Measurements from ENCODE around the gene KCNH1.

Gene KCNH1

DNA sequence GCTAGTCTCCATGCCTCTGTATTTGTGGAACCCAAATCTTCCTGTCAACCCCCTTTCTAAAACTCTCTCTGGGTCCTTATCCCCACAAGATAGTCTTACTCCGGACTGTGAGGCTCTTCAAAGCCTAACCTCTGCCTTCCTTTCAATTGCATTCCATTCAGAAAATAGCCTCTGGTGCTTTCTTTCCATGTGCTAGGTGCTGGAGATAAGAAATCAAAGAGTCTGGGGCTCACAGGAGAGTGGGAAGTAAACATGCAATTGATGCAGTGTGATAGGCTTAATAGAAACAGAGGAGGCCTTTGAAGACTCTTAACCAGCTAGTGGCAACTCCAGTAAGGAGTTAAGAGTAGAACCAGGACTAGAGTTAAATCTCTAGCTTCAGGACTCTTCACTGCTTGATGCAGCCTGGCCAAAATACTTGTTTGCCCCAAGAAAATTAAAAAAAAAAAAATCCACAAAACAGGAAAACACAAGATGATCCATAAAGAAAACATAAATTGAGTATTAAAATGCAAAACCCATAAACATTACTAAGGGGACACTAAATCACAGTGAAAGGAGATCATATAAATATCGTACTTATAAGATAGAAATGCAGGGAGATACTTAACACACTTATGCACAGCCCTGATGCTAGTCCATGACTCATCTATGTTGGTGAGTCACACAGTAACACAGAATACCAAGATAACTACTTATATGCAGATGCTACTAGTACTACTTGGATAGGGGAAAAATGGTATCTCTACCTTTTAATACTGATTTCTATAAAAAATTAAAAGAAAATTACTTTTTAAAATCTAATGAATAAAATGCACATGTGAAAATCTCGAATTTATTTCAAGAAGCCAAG lies 341.5 kb downstream of the KCNH1 start:
- no peaks in the 10 kb centered on the region for H3K9me3 ChIP-seq (ENCODE audit: control insufficient read depth, insufficient read depth, low read depth, low read length)
- ChIA-PET CTCF (no interaction called here), POLR2A (no interaction called here)
- no peaks in the 10 kb centered on the region for H3K36me3 ChIP-seq (ENCODE audit: control insufficient read depth in 2 of 2, insufficient read depth in 1 of 2, low read length in 2 of 2)
- H3K4me1 ChIP-seq (ENCODE audit: control insufficient read depth, insufficient read depth, low read length) = no peaks in the 10 kb centered on the region; the same call in 1 of the 2 replicates
- H3K4me3 ChIP-seq (ENCODE audit: low read depth, low read length) = no peak overlapping the region
- H3K27ac ChIP-seq (ENCODE audit: extremely low read depth, low read depth, low read length) = no peak overlapping the region
- TF ChIP-seq ZNF473 (tag by site-specific recombination; IDR thresholded peaks at IDR 0.05) (no peak), ZNF514 (tag by site-specific recombination; IDR thresholded peaks at IDR 0.05) (no peak), ZNF335 (tag by site-specific recombination; conservative IDR thresholded peaks at IDR 0.05) (0 out of 2 replicates have a peak, but pooled peaks have one; percentile 19), REST (tag by site-specific recombination; IDR thresholded peaks at IDR 0.05) (no peak), ZNF24 (tag by site-specific recombination; IDR thresholded peaks at IDR 0.05) (no peak), OSR2 (tag by site-specific recombination; IDR thresholded peaks at IDR 0.05) (peak; percentile 18; the same call in 1 of the 2 replicates), ZNF623 (tag by site-specific recombination; IDR thresholded peaks at IDR 0.05) (no peak), ZNF112 (tag by site-specific recombination; IDR thresholded peaks at IDR 0.05) (0 out of 2 replicates have a peak, but pooled peaks have one; percentile 2), ZNF660 (tag by site-specific recombination; IDR thresholded peaks at IDR 0.05) (0 out of 2 replicates have a peak, but pooled peaks have one; percentile 38), GLI4 (tag by site-specific recombination; IDR thresholded peaks at IDR 0.05) (no peak)
- TF ChIP-seq, protein P1, sequence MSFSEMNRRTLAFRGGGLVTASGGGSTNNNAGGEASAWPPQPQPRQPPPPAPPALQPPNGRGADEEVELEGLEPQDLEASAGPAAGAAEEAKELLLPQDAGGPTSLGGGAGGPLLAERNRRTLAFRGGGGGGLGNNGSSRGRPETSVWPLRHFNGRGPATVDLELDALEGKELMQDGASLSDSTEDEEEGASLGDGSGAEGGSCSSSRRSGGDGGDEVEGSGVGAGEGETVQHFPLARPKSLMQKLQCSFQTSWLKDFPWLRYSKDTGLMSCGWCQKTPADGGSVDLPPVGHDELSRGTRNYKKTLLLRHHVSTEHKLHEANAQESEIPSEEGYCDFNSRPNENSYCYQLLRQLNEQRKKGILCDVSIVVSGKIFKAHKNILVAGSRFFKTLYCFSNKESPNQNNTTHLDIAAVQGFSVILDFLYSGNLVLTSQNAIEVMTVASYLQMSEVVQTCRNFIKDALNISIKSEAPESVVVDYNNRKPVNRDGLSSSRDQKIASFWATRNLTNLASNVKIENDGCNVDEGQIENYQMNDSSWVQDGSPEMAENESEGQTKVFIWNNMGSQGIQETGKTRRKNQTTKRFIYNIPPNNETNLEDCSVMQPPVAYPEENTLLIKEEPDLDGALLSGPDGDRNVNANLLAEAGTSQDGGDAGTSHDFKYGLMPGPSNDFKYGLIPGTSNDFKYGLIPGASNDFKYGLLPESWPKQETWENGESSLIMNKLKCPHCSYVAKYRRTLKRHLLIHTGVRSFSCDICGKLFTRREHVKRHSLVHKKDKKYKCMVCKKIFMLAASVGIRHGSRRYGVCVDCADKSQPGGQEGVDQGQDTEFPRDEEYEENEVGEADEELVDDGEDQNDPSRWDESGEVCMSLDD (tag by site-specific recombination; IDR thresholded peaks at IDR 0.05) = no peak

GRCh38 chr1:210790196-210790595 lies 343.8 kb downstream of the KCNH1 start:
- H3K4me3 ChIP-seq (ENCODE audit: low read depth, low read length) = no peak overlapping the region
- no peaks in the 10 kb centered on the region for H3K36me3 ChIP-seq (ENCODE audit: control insufficient read depth in 2 of 2, insufficient read depth in 1 of 2, low read length in 2 of 2)
- no peak overlapping the region for H3K27ac ChIP-seq (ENCODE audit: extremely low read depth, low read depth, low read length)
- H3K4me1 ChIP-seq (ENCODE audit: control insufficient read depth, insufficient read depth, low read length) = no peaks in the 10 kb centered on the region; the same call in 1 of the 2 replicates
- CTCF ChIA-PET = no interaction called here
- no peaks in the 10 kb centered on the region for H3K9me3 ChIP-seq (ENCODE audit: control insufficient read depth, insufficient read depth, low read depth, low read length)
- POLR2A ChIA-PET = no interaction called here
- TF ChIP-seq ZNF530 (tag by site-specific recombination; IDR thresholded peaks at IDR 0.05; ENCODE audit: low read depth) = no peak
- TF ChIP-seq ZNF391 (tag by site-specific recombination; IDR thresholded peaks at IDR 0.05; ENCODE audit: borderline replicate concordance, low read depth) = no peak
- TF ChIP-seq HIC1 (tag by site-specific recombination; IDR thresholded peaks at IDR 0.05) = no peak
- TF ChIP-seq, protein P2, sequence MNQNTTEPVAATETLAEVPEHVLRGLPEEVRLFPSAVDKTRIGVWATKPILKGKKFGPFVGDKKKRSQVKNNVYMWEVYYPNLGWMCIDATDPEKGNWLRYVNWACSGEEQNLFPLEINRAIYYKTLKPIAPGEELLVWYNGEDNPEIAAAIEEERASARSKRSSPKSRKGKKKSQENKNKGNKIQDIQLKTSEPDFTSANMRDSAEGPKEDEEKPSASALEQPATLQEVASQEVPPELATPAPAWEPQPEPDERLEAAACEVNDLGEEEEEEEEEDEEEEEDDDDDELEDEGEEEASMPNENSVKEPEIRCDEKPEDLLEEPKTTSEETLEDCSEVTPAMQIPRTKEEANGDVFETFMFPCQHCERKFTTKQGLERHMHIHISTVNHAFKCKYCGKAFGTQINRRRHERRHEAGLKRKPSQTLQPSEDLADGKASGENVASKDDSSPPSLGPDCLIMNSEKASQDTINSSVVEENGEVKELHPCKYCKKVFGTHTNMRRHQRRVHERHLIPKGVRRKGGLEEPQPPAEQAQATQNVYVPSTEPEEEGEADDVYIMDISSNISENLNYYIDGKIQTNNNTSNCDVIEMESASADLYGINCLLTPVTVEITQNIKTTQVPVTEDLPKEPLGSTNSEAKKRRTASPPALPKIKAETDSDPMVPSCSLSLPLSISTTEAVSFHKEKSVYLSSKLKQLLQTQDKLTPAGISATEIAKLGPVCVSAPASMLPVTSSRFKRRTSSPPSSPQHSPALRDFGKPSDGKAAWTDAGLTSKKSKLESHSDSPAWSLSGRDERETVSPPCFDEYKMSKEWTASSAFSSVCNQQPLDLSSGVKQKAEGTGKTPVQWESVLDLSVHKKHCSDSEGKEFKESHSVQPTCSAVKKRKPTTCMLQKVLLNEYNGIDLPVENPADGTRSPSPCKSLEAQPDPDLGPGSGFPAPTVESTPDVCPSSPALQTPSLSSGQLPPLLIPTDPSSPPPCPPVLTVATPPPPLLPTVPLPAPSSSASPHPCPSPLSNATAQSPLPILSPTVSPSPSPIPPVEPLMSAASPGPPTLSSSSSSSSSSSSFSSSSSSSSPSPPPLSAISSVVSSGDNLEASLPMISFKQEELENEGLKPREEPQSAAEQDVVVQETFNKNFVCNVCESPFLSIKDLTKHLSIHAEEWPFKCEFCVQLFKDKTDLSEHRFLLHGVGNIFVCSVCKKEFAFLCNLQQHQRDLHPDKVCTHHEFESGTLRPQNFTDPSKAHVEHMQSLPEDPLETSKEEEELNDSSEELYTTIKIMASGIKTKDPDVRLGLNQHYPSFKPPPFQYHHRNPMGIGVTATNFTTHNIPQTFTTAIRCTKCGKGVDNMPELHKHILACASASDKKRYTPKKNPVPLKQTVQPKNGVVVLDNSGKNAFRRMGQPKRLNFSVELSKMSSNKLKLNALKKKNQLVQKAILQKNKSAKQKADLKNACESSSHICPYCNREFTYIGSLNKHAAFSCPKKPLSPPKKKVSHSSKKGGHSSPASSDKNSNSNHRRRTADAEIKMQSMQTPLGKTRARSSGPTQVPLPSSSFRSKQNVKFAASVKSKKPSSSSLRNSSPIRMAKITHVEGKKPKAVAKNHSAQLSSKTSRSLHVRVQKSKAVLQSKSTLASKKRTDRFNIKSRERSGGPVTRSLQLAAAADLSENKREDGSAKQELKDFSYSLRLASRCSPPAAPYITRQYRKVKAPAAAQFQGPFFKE (tag by site-specific recombination; IDR thresholded peaks at IDR 0.05; ENCODE audit: borderline replicate concordance) = no peak
- TF ChIP-seq, protein P3, sequence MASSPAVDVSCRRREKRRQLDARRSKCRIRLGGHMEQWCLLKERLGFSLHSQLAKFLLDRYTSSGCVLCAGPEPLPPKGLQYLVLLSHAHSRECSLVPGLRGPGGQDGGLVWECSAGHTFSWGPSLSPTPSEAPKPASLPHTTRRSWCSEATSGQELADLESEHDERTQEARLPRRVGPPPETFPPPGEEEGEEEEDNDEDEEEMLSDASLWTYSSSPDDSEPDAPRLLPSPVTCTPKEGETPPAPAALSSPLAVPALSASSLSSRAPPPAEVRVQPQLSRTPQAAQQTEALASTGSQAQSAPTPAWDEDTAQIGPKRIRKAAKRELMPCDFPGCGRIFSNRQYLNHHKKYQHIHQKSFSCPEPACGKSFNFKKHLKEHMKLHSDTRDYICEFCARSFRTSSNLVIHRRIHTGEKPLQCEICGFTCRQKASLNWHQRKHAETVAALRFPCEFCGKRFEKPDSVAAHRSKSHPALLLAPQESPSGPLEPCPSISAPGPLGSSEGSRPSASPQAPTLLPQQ (tag by site-specific recombination; IDR thresholded peaks at IDR 0.05) = no peak
- TF ChIP-seq ZNF558 (tag by site-specific recombination; IDR thresholded peaks at IDR 0.05) = no peak
- TF ChIP-seq ZNF302 (tag by site-specific recombination; IDR thresholded peaks at IDR 0.05; ENCODE audit: low read depth) = no peak

Data from HEK293 (cell line).